ENCODE results near the gene ERFE.
A peak's percentile ranks its signal among the peaks of the same experiment; 100 is the strongest.

Gene ERFE

GRCh38 chr2:238139196-238140039, 19.4 kb upstream of the ERFE start:
- intact Hi-C loops (cut with DNase I; ENCODE audit: low total_unique reads), result loop anchor here (5.0 kb wide), 1 partner anchor 282 kb away; the partner anchor contains the start of gene RAMP1
- no peak for DNase-seq
- peak overlapping the region; percentile 71 to 91 for H3K27ac ChIP-seq
- peak; percentile 54 to 57 for TF ChIP-seq CTCF (IDR thresholded peaks at IDR 0.05)
- no peaks in the 10 kb centered on the region for H3K27me3 ChIP-seq
- peak overlapping the region; percentile 58 to 64 for H3K4me3 ChIP-seq
- no peaks in the 10 kb centered on the region for H3K9me3 ChIP-seq
- H3K36me3 ChIP-seq, result peaks cover 8 to 9% (median 8%) of the 10 kb centered on the region in 3 donors
- peaks cover 0 to 80% (median 65%) of the 10 kb centered on the region in 4 donors for H3K4me1 ChIP-seq

GRCh38 chr2:238140040-238140439, 18.7 kb upstream of the ERFE start:
- Histone ChIP-seq H3K27ac (no peak overlapping the region), H3K9me3 (no peaks in the 10 kb centered on the region), H3K4me3 (peak overlapping the region; percentile 58 to 64), H3K4me1 (peaks cover 0 to 80% (median 65%) of the 10 kb centered on the region in 4 donors), H3K27me3 (no peaks in the 10 kb centered on the region), H3K36me3 (peaks cover 8 to 9% (median 8%) of the 10 kb centered on the region in 3 donors)
- intact Hi-C loops (cut with DNase I; ENCODE audit: low total_unique reads), result no loop called here
- TF ChIP-seq CTCF (IDR thresholded peaks at IDR 0.05), result no peak
- no peak for DNase-seq

- Histone ChIP-seq H3K27ac (no peak overlapping the region), H3K9me3 (no peaks in the 10 kb centered on the region), H3K36me3 (peaks cover 8 to 14% (median 8%) of the 10 kb centered on the region in 3 donors), H3K4me3 (no peak overlapping the region), H3K27me3 (no peaks in the 10 kb centered on the region), H3K4me1 (peaks cover 0 to 80% (median 65%) of the 10 kb centered on the region in 4 donors)
- intact Hi-C loops (cut with DNase I; ENCODE audit: low total_unique reads), result no loop called here
- no peak for TF ChIP-seq CTCF (IDR thresholded peaks at IDR 0.05)
- no peak for DNase-seq
Measured at GRCh38 chr2:238140721-238141540, 17.8 kb upstream of the ERFE start.

- intact Hi-C loops (cut with DNase I; ENCODE audit: low total_unique reads), result no loop called here
- TF ChIP-seq CTCF (IDR thresholded peaks at IDR 0.05), result no peak
- peak overlapping the region in 1 of 2 donors; percentile 6 for H3K4me3 ChIP-seq
- H3K4me1 ChIP-seq, result peaks cover 0 to 75% (median 63%) of the 10 kb centered on the region in 4 donors
- H3K36me3 ChIP-seq, result peaks cover 8 to 15% (median 8%) of the 10 kb centered on the region in 3 donors
- peak overlapping the region; percentile 3 to 60 for H3K27ac ChIP-seq
- H3K27me3 ChIP-seq, result no peaks in the 10 kb centered on the region
- DNase-seq, result no peak
- no peaks in the 10 kb centered on the region for H3K9me3 ChIP-seq
Measured at GRCh38 chr2:238141541-238142318, 17.0 kb upstream of the ERFE start.
